GM19438 (cell line): Measurements from ENCODE around the gene FAAH.

ENCODE experiments used
- ATAC-seq: cut with Tn5 transposase; IDR thresholded peaks from one replicate; pipeline ENCODE4 v1.9.1; 2021; ENCODE audit warnings: low read depth; ENCODE audit not compliant: unreplicated experiment

FAAH gene

DNA sequence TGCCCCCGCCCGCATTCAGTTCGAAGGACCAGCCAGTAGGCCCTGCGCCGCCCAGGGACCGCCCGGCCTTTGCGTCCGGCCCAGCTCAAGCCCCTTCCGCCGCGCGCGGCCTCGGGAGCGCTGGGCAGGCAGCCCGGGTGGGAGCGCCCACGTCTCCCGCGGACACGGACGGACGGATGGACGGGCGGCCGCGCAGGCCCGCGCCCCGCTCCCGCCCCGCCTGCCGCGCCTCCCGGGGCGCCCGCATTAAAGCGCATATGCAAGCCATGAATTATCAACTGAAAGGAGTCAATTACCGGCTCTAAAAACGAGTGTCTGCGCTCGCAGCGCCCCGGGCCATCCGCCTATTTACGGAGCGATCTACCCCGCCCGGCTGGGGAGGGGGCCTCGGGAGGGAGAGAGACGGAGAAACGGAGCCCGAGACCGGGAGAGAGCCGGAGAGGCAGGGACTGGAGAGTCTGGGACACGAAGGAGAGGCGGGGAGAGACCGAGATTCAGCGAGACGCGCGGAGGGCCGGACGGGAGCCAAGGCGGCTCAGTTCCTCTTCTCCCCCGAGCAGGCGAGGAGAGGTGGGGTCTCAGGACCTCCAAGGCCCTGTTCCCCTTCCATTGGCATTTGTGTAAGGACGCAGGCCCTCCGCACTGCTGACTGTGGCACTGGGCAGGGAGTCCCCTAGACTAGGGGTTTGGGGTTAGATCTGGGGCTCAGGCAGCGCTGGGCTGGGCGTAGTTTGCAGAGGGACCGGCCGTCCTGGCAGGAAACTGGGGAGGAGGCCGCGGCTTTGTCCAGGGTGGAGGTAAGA is 54.2 kb downstream of the FAAH start:
- ATAC-seq = no peak

DNA sequence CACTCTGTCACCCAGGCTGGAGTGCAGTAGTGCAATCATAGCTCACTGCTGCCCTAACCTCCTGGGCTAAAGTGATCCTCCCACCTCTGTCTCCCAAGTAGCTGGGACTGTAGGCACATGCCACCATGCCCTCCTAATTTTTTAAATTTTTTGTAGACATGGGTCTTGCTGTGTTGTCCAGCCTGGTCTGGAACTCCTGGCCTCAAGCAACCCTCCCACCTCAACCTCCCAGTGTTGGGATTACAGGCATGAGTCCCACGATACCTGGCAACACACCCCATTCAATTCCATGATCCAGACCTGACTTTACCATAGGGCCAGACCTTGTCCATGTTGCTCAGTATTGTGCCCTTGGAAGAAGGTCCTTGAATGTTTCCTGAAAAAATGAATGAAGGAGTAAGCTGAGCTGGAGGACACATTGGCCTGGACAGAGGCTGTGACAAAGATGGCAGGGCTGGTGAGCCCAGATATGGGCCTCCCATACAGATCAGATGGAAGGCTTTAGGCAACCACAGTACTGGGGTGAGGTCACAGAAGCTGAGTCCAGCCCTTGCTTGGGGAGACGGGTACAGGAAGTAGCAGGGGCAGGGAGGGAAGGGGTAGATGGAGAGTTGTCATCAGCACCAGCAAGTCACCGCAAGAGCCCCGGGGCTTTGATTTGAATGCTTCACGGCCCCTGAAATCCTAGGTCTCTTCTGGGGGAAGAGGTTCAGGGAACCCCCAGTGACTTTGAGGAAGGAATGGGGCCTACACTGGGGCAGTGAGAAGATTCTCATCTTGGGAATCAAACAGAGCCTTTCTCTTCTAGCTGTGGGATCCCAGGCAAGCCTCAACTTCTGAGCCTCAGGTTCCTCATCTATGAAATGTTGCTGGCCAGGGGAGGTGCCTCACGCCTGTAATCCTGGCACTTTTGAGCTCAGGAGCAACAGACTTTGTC is 55.4 kb downstream of the FAAH start:
- ATAC-seq = no peak

DNA sequence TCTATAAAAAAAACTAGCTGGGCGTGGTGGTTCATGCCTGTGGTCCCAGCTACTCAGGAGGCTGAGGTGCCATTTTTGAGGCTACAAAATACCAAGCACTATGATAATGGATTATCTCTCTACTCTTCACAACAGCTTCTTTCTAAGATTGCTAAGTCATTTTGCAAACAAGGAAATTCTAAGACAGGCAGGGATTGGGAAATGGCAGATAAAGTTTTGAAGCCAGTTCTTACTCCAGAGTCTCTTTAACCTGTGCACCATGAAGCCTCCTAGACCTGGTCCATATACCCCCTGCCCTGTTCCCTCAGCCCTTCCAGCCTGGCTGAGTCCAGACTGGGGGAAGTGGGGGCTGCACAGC is 56.0 kb downstream of the FAAH start:
- no peak for ATAC-seq

DNA sequence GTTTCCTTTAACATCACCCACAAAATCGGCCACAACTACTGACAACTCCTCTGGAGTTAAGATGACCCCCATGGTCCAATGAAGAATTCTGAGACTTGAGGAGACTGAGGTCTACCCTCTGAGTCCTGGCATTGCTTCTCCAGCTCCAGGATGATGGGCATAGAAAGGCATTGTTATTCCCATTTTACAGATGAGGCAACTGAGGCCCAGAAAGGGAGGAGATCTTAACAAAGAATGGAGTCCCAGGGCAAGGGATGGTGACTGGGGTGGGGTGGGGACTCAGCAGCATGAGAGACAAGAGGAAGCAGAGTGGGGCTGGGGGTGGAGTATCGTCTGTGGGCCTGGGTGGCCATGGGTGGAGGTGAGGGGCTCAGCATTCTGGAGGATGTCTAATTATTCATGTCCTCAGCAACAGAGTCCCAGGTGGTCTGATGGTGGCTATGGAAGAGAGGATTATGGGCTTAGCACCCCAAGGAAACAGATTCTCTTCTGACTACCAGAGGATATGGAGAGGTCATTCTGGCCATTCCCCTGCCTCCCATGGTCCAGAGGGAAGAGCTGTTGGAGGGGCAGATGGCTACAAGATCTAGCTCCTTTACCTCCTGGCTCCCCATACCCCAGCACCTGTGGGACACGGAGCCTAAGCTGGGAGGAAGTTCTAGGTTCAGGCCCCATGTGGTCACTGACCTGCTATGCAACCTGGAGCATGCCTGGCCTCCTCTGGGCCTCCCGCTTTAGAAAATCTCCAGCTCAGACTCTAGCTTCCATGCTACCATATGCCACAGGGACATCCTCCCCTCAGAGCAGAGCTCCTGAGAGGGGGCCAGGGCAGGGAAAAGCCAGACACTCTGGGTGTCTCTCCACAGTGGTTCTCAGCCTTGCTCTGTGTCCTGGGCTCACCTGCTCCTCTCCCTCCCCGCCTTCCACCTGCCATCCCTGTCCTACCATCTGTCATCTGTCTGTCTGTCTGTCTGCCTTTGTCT is 58.1 kb downstream of the FAAH start:
- ATAC-seq = no peak

DNA sequence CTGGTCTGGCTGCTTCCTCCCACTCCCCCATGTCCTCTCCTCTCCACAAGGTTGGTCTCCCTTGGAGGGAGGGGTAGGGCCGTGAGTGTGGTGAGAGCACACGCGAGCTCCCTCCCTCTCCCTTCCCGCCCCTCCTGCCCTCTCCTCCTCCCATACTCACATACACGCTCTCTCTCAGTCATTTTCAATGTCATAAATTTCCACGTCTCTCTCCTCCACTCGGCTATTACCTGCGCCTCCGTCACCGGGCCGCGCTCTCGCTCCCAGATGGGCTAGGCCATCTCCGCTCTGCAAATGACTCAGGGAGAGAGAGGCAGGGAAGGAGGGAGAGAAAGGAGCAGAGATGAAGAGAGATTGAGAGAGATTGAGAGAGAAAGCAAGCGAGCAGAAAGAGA is 58.8 kb downstream of the FAAH start:
- ATAC-seq = no peak

DNA sequence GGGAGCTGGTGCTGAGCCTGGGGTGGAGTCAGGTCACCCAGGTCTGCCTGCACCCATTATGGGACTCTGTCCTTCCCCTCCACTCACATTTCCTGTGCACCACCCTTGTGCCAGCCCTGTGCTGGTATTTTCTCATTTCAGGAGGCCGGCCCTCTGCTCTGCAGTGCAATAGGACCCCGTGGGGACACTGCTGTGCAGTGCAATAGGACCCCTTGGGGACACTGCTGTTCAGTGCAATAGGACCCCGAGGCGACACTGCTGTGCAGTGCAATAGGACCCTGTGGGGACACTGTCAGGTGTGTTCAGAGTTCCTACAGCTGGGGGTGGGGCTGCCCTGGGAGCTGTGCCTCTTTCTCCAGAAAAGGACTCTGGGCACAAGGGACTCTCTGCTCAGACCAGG is 59.3 kb downstream of the FAAH start:
- ATAC-seq = no peak

DNA sequence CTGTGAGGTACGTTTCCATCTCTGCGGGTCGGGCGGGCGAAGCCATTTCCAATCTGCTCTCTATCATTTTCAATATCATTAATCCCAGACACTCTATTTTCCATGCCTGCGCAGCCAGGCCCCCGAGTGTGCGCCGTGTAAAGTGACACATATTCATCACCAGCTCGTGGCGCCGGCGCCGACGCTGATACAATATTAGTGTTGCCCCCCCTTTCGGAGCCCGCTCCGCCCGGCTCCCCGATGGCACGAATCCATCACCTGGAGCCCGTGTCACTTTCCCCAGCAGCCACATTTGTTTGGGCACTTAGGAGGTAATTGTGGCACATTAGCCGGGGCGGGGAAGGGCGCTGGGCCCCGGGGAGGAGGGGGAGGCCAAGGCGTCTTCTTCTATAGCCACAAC is 61.8 kb downstream of the FAAH start:
- ATAC-seq = no peak

DNA sequence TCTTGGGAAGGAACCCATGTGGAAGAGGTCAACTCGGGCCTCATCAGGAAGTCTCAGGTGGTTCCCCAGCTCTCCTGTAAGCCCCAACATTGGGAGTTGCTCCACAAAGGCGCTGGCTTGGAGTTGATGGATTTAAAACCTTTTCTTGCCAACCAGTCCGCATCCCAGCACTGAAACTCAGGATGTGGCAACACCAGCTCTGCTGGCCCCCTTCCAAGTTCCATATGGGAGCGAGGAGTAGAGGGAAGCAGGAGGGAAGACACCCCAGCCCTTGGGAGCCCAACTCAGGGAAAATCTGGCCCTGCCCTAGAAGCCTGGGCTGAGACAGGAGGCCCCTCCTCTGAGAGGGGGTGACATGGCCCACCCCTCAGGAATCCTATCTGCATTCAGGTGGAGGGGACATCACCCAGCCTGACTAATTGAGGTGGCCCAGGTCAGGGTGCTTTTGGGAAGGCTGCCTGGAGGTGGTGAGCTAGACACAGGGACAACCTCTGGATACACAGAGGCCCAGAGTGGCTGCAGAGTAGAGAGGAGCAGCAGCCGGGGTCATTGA is 62.4 kb downstream of the FAAH start:
- no peak for ATAC-seq

DNA sequence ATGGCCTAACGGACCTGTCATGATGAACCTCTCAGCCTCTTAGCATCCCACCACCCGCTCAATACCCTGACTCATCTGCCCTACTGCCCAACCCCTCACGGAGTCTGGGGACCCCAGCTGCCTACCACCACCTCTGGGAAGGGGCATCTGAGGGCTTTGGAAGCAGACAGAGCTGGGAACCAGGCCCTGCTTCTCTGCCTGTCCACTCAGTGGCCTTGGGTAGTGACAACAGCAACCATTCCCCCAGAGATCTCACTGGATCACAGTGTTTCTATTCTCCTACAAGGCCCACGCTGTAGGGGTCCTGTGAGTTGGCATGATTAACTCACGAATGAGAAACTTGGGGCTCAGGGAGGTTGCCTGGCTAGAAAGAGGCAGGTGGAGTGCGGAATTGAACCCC is 63.1 kb downstream of the FAAH start:
- no peak for ATAC-seq

DNA sequence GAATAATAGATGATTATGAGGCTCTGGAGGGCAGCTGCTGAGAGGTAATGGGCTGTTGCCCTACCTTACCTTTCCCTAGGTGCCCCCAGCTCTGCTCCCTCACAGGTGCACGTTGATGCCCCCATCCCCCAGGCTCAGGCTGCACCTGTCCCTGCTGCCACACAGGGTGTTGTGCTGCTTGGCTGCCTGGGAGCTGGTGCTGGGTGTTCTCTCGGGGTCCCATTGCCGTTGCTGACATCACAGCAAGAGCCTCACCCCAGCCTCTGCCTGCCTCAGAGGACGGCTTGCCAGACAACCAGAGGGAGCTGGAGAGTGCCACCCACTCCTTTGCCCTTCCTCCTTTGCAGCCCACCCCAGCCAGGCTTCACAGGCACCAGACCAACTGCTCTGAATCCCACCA is 64.1 kb downstream of the FAAH start:
- ATAC-seq = no peak

DNA sequence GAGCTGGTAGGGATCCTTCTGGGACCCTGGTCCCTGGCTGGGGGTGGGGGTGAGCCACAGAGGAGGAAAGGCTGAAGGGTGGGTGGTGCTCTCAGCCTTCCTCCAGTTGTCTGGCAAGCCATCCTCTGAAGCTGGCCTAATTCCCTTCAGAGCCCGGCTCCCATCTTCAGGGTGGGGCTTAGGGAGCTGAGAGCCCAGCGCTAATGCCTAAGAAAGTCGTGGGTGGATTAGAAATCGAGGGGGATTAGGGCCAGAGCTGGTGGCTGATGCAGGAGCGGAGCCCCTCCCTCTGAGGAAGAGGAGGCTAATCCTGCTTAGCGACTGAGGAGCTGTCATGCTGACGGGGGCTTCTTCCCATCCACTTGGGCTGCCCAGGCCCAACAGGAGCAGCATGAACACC is 64.7 kb downstream of the FAAH start:
- ATAC-seq = no peak

DNA sequence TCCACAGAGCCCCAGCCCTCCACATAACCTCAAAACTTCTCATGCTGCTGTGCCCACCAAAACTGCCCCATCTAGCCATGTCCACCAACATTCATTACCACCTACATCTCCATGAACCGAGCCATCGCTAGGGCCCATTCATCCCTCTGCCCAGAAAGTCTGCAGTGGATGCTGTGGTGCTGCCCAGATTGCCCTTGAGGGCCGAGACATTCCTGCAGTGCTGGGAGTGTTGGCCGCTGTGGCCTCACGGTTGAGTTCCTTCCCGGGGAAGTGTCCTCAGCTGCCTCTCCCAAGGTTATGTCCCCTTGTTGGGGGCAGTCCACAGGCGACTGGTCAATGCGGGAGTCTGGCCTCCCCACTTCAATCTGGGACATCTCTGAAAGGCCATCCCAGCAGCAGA is 65.2 kb downstream of the FAAH start:
- no peak for ATAC-seq

DNA sequence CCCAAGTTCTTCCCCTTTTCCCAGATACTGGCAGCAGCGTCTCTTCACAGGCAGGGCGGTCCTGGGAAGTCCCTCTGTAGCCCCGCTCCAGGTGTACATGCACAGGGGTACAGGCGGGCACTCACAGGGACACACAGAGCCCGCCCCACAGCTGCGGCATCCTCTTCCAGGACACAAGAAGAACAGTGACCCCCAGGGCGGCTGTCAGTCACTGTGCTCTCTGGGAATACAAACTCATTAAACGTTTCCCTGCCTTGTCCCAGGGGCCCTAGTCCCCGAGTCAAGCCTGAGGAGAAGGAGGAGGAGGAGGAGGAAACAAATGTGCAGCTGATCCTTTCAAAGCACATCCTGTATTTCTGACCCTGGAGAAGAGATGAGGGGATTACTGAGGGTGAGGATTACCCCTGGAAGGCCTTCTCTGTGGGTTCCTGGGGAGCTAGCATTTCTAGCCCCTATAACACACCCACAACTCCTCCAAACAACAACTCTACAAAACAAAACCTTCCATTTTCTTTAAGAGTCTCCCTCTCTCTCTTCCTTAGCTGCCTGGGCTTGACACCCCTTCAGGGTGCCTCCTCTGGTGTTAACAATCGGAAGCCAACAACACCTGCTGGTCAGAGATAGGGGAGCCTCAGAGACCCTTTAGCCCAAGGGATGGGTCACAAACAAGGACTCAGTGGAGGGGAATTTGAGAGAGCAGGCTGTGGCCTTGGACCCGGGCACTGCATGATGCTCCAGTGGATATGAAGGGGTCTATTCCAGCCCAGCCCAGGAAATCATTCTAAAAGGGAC is 67.1 kb downstream of the FAAH start:
- ATAC-seq = no peak

DNA sequence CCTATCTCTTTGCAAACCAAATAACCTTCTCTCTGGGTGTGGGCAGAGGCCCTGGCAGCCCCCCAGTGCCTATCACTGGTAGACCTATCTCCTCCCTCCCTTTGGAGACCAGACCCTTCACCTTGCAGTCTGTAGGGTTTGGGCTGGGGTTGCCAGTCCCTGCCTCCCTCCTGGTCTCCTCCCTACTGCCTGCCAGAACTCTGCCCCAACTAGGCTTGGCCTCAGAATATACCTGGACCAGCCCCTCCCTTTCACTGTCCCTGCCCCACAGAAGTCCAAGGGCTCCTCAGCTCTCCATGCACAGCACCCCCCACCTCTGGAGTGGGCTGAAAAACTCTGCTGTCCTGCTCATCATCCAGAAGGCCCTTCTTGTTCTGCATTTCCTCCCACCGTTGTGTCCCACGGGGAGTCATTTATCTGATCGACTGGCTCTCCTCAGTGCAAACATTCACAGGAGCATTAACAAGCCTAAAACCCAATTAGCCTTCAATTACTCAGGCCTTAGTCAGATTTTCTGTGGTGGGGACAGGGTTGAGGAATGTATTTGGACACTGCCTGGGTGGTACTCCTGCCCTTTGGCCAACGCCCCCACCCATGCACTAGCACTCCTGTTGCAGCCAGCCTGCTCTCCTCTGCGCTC is 67.8 kb downstream of the FAAH start:
- no peak for ATAC-seq
